ENCODE results near the gene EFCAB8.
A peak's percentile ranks its signal among the peaks of the same experiment; 100 is the strongest.

The EFCAB8 gene

GRCh38 chr20:32820698-32821377, 37.9 kb upstream of the EFCAB8 start:
- CTCF ChIA-PET: interaction anchor here (0.7 to 3.8 kb wide), 2 partner anchors 31 to 406 kb away, joined by 4 to 18 read pairs; no protein-coding TSS in a partner anchor
- peak; percentile 25 for DNase-seq (ENCODE audit: low spot score)
- H3K27ac ChIP-seq: peak overlapping the region; percentile 85
- POLR2A ChIA-PET (ENCODE audit: low non-redundant PET): interaction anchor here (1.6 kb wide), 1 partner anchor 23 kb away, joined by 4 read pairs; no protein-coding TSS in a partner anchor
- no peak for TF ChIP-seq CTCF (conservative IDR thresholded peaks at IDR 0.05; ENCODE audit: low read depth)

GRCh38 chr20:32822225-32822624, 36.5 kb upstream of the EFCAB8 start:
- ChIA-PET CTCF (interaction anchor here (0.8 to 3.8 kb wide), 2 partner anchors 25 to 32 kb away, joined by 3 to 18 read pairs; no protein-coding TSS in a partner anchor), POLR2A (ENCODE audit: low non-redundant PET) (no interaction called here)
- TF ChIP-seq CTCF (conservative IDR thresholded peaks at IDR 0.05; ENCODE audit: low read depth): no peak
- no peak overlapping the region for H3K27ac ChIP-seq
- DNase-seq (ENCODE audit: low spot score): no peak

GRCh38 chr20:32823078-32823477, 35.6 kb upstream of the EFCAB8 start:
- POLR2A ChIA-PET (ENCODE audit: low non-redundant PET): no interaction called here
- CTCF ChIA-PET: interaction anchor here (0.5 to 3.8 kb wide), 5 partner anchors 16 to 397 kb away, joined by 3 to 18 read pairs (median 3); no protein-coding TSS in a partner anchor
- peak overlapping the region; percentile 57 for H3K27ac ChIP-seq
- DNase-seq (ENCODE audit: low spot score): peak; percentile 60
- no peak for TF ChIP-seq CTCF (conservative IDR thresholded peaks at IDR 0.05; ENCODE audit: low read depth)

GRCh38 chr20:32823737-32824588, 34.8 kb upstream of the EFCAB8 start:
- ChIA-PET CTCF (interaction anchor here (0.7 to 3.8 kb wide), 5 partner anchors 17 to 131 kb away, joined by 3 to 18 read pairs (median 4); no protein-coding TSS in a partner anchor), POLR2A (ENCODE audit: low non-redundant PET) (no interaction called here)
- no peak for DNase-seq (ENCODE audit: low spot score)
- TF ChIP-seq CTCF (conservative IDR thresholded peaks at IDR 0.05; ENCODE audit: low read depth): no peak
- peak overlapping the region; percentile 57 for H3K27ac ChIP-seq

- ChIA-PET CTCF (interaction anchor here (1.3 kb wide), 1 partner anchor 38 kb away, joined by 5 read pairs; no protein-coding TSS in a partner anchor), POLR2A (ENCODE audit: low non-redundant PET) (no interaction called here)
- no peak for DNase-seq (ENCODE audit: low spot score)
- H3K27ac ChIP-seq: no peak overlapping the region
- no peak for TF ChIP-seq CTCF (conservative IDR thresholded peaks at IDR 0.05; ENCODE audit: low read depth)
Observed at GRCh38 chr20:32828029-32828680, 30.6 kb upstream of the EFCAB8 start.
